Vagina (tissue), 2 donors: Measurements from ENCODE around the gene RAMP1. TPM values are rescaled to one million over a fixed set of nuclear protein-coding genes. Genes with fewer than 3 reads are reported as not detected.

Source experiments
- DNase-seq, 2 donors: peaks; one replicate each; pipeline ENCODE4 v3.0.0-alpha.2; 2017; ENCODE audit errors: extremely low spot score in 2 of 2
- H3K27ac ChIP-seq: fragments of 200-600 bp; sonication (generic); one replicate; pipeline ENCODE4 v1.5.1; 2019
- H3K27me3 ChIP-seq: fragments of 200-600 bp; sonication (generic); one replicate; pipeline ENCODE4 v1.5.1; 2019
- H3K36me3 ChIP-seq, 2 donors: fragments of 200-600 bp; sonication (generic); one replicate each; pipeline ENCODE4 v1.5.1; 2017 to 2019
- H3K4me1 ChIP-seq: fragments of 200-600 bp; sonication (generic); one replicate; pipeline ENCODE4 v1.5.1; 2019
- H3K4me3 ChIP-seq, 2 donors: fragments of 200-600 bp; sonication (generic); 1 replicate in 1 of 2; 2 replicates in 1 of 2; pipeline ENCODE4 v1.5.1; 2016 to 2019
- H3K9me3 ChIP-seq: fragments of 200-600 bp; sonication (generic); one replicate; pipeline ENCODE4 v1.5.1; 2019
- POLR2A ChIP-seq, 2 donors: fragments of 450-650 bp; IDR thresholded peaks; one replicate each; pipeline ENCODE4 v1.6.1; 2017; ENCODE audit warnings: antibody characterized with exemption in 2 of 2, mild to moderate bottlenecking in 2 of 2, moderate library complexity in 2 of 2
- POLR2AphosphoS5 ChIP-seq, 2 donors: sonication (generic); formaldehyde crosslinking; IDR thresholded peaks; one replicate each; pipeline ENCODE4 v1.9.0; 2017; ENCODE audit warnings: antibody characterized with exemption in 2 of 2, mild to moderate bottlenecking in 2 of 2, low read depth in 1 of 2; ENCODE audit not compliant: insufficient read depth in 1 of 2
- intact Hi-C: fragments of 100-400 bp; cut with DNase I; formaldehyde crosslinking; loops from one replicate; pipeline ENCODE4 v1.15.1; 2023
- total RNA-seq: library from RNA; depleted of rRNA; stranded (reverse); fragments of >200 nt; gene quantifications from one replicate; pipeline ENCODE4 v1.2.3, GENCODE V29; 2016
- TF ChIP-seq, protein P1 (sequence below), 3 experiments: fragments of 450-650 bp in 2 of 3; fragments of 200-600 bp in 1 of 3; sonication (generic) in 1 of 3; IDR thresholded peaks; one replicate each; pipeline ENCODE4 v1.5.1; 2017 to 2019; ENCODE audit warnings: antibody characterized with exemption in 3 of 3, mild to moderate bottlenecking in 2 of 3, moderate library complexity in 2 of 3

The RAMP1 gene
- total RNA-seq, 1 donor from 2014 or later = 120 TPM

DNA sequence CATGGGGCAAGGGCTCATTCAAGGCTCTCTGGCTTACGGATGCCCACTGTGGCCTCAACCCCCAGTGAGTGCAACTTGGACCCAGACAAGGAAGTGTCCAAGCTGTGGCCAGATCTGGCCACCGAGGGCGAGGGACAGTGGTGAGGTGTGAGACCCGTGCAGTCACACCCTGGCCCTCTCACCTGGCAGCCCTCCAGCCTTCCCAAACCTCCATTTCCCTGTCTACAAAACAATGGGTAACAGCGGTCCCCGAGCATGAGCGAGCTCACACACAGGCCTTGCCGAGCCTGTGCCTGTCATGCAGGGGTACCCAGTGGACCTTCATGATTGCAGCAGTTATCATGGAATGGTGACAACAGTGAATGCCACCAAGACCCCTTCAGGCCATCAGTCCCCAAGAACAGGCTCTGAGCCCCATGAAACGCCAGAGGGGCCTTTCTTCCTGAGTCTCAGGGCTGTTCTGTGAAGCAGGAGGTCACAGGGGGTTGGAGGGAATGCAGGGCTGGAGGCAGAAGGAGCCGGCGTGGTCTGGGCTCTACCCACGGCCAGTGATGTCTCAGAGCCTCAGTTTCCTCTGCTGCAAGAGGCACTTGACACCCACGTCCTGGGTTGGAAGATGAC lies 49.8 kb downstream of the RAMP1 start:
- no peak overlapping the region for H3K27ac ChIP-seq
- intact Hi-C loops = no loop called here

DNA sequence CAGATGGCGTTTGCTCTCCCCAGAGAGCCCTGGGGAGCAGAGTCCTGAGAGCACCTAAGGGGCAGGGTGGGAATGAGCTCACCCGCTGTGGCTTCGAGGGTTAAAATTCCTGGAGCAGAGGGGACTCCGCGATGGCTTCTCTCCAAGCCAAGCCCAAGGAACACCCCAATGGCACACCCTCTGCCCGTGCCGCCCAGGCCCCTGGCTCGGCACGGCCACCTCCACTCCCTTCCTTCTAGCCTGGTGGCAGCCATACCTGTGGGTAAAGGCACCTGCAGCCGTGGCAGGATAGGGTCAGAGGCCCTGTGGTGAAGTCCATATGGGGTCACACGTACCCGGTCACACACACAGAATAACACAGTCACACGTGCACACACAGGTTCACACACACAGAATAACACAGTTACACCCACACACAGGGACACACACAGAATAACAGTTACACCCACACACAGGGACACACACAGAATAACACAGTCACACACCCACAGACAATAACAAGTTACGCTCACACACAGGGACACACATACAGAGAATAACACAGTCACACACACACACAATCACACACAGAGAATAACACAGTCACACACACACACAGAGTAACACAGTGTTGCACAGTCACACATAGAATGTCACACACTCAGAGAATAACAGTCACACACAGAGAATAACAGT lies 50.5 kb downstream of the RAMP1 start:
- H3K27ac ChIP-seq = no peak overlapping the region
- peak in 1 of 2 donors; percentile 43 for DNase-seq

More for the DNA sequence above, 49.8 kb downstream of the RAMP1 start:
- Histone ChIP-seq H3K9me3 (no peaks in the 10 kb centered on the region), H3K4me1 (peaks cover 12% of the 10 kb centered on the region), H3K27me3 (no peaks in the 10 kb centered on the region), H3K4me3 (no peak overlapping the region), H3K36me3 (no peaks in the 10 kb centered on the region)
- DNase-seq = peak in 1 of 2 donors; percentile 67
- no peak for TF ChIP-seq POLR2AphosphoS5 (IDR thresholded peaks at IDR 0.05; ENCODE audit: insufficient read depth in 1 of 2, low read depth in 1 of 2)
- TF ChIP-seq, protein P1, sequence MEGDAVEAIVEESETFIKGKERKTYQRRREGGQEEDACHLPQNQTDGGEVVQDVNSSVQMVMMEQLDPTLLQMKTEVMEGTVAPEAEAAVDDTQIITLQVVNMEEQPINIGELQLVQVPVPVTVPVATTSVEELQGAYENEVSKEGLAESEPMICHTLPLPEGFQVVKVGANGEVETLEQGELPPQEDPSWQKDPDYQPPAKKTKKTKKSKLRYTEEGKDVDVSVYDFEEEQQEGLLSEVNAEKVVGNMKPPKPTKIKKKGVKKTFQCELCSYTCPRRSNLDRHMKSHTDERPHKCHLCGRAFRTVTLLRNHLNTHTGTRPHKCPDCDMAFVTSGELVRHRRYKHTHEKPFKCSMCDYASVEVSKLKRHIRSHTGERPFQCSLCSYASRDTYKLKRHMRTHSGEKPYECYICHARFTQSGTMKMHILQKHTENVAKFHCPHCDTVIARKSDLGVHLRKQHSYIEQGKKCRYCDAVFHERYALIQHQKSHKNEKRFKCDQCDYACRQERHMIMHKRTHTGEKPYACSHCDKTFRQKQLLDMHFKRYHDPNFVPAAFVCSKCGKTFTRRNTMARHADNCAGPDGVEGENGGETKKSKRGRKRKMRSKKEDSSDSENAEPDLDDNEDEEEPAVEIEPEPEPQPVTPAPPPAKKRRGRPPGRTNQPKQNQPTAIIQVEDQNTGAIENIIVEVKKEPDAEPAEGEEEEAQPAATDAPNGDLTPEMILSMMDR (IDR thresholded peaks at IDR 0.05) = no peak
- TF ChIP-seq POLR2A (IDR thresholded peaks at IDR 0.05) = no peak

GRCh38 chr2:237910576-237911362 lies 51.3 kb downstream of the RAMP1 start:
- Histone ChIP-seq H3K9me3 (no peaks in the 10 kb centered on the region), H3K36me3 (no peaks in the 10 kb centered on the region), H3K4me1 (no peaks in the 10 kb centered on the region), H3K27ac (no peak overlapping the region), H3K27me3 (no peaks in the 10 kb centered on the region), H3K4me3 (no peak overlapping the region)
- TF ChIP-seq, protein P1 (IDR thresholded peaks at IDR 0.05) = no peak
- no peak for TF ChIP-seq POLR2A (IDR thresholded peaks at IDR 0.05)
- DNase-seq = no peak
- intact Hi-C loops = no loop called here

More for the DNA sequence above, 50.5 kb downstream of the RAMP1 start:
- H3K4me1 ChIP-seq = peaks cover 6% of the 10 kb centered on the region
- no peaks in the 10 kb centered on the region for H3K27me3 ChIP-seq
- no peaks in the 10 kb centered on the region for H3K36me3 ChIP-seq
- no peak overlapping the region for H3K4me3 ChIP-seq
- intact Hi-C loops = no loop called here
- H3K9me3 ChIP-seq = no peaks in the 10 kb centered on the region
- TF ChIP-seq, protein P1 (IDR thresholded peaks at IDR 0.05) = no peak
- TF ChIP-seq POLR2AphosphoS5 (IDR thresholded peaks at IDR 0.05; ENCODE audit: insufficient read depth in 1 of 2, low read depth in 1 of 2) = no peak
- TF ChIP-seq POLR2A (IDR thresholded peaks at IDR 0.05) = no peak

GRCh38 chr2:237911363-237912017 lies 52.1 kb downstream of the RAMP1 start:
- no peaks in the 10 kb centered on the region for H3K4me1 ChIP-seq
- intact Hi-C loops = no loop called here
- no peak for DNase-seq
- no peaks in the 10 kb centered on the region for H3K27me3 ChIP-seq
- no peaks in the 10 kb centered on the region for H3K9me3 ChIP-seq
- H3K27ac ChIP-seq = no peak overlapping the region
- H3K4me3 ChIP-seq = no peak overlapping the region
- TF ChIP-seq, protein P1 (IDR thresholded peaks at IDR 0.05) = no peak
- TF ChIP-seq POLR2AphosphoS5 (IDR thresholded peaks at IDR 0.05; ENCODE audit: insufficient read depth in 1 of 2, low read depth in 1 of 2) (no peak), POLR2A (IDR thresholded peaks at IDR 0.05) (no peak)
- no peaks in the 10 kb centered on the region for H3K36me3 ChIP-seq
